GM18951 (cell line): ENCODE measurements around the gene BOLA2B.
"Not testable (repeated sequence)": the region's sequence is repeated elsewhere in the genome, so short reads cannot be mapped to it uniquely, and the experiment has no call there.

ENCODE experiments used
- POLR2A ChIP-seq: IDR thresholded peaks from 4 replicates; pipeline ENCODE4 v1.6.1; 2011; ENCODE audit warnings: mild to moderate bottlenecking; ENCODE audit not compliant: insufficient read length, insufficient read depth; ENCODE audit errors: extremely low read depth
- in situ Hi-C: fragments of 300-500 bp; cut with MboI; formaldehyde crosslinking; loops from one replicate; pipeline ENCODE4 v1.12.0; 2022; ENCODE audit warnings: low sequenced_read_pairs, mixed read lengths, inconsistent platforms; ENCODE audit not compliant: unreplicated experiment

BOLA2B gene

GRCh38 chr16:30193615-30194014 is at the start of gene BOLA2B, which contains the start of gene SLX1A:
BOLA2B (minus strand) TSS chr16:30193666; CDS start chr16:30193595, 71 bp downstream.
SLX1A (plus strand) TSS chr16:30193875; CDS start chr16:30194085, 210 bp downstream.
- in situ Hi-C loops: not testable (repeated sequence)

DNA sequence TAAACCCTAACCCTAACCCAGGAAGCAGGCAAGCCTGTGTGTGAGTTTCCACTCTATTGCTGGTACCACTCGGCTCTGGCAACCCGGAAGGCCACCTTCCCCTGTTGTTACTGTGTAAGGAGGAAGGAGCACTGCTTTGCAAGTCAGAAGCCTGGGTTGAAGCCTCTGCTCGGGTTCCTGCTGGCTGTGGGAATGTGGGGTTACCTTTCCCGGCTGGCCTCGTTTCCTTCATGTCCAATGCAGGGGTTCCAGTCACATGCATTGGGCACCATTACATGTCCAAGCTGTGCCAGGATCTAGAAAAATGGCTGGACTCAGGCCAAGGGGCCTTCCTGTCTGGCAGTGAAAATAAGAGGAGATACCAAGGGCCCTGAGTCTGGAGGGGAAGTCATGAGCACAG is 23.6 kb upstream of the BOLA2B start:
- in situ Hi-C loops: loop anchor here (25.0 kb wide), 1 partner anchor 195 kb away; the partner anchor contains the start of gene ZNF771

GRCh38 chr16:30211414-30211813 is 17.9 kb upstream of the BOLA2B start:
- in situ Hi-C loops: loop anchor here (25.0 kb wide), 1 partner anchor 201 kb away; the partner anchor contains the start of gene ZNF771

GRCh38 chr16:30209032-30209431 is 15.6 kb upstream of the BOLA2B start:
- in situ Hi-C loops: loop anchor here (25.0 kb wide), 1 partner anchor 203 kb away; the partner anchor contains the start of gene ZNF771

- in situ Hi-C loops: loop anchor here (25.0 kb wide), 1 partner anchor 205 kb away; the partner anchor contains the start of gene ZNF771
Observed at GRCh38 chr16:30207063-30207704, 13.7 kb upstream of the BOLA2B start.

DNA sequence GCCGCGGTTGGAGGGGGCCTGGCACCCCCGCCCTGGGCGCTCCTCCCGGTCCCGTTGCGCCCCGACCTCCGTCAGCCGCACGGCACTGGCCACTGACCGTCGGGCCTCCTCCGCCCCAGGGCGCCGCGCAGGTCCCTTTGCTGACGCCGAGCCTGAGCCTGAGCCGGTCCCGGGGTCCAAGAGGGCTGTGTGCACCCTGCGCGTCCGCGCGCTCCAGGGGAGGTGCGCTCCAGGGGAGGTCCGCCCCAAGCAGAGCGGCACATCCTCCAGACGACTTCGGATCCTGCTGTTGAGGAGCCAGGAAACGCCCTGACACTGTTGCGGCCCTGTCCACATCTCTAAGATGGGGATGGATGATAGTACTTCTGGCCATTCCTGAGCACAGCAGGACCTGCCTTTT is 12.8 kb upstream of the BOLA2B start:
- in situ Hi-C loops: loop anchor here (25.0 kb wide), 1 partner anchor 206 kb away; the partner anchor contains the start of gene ZNF771

DNA sequence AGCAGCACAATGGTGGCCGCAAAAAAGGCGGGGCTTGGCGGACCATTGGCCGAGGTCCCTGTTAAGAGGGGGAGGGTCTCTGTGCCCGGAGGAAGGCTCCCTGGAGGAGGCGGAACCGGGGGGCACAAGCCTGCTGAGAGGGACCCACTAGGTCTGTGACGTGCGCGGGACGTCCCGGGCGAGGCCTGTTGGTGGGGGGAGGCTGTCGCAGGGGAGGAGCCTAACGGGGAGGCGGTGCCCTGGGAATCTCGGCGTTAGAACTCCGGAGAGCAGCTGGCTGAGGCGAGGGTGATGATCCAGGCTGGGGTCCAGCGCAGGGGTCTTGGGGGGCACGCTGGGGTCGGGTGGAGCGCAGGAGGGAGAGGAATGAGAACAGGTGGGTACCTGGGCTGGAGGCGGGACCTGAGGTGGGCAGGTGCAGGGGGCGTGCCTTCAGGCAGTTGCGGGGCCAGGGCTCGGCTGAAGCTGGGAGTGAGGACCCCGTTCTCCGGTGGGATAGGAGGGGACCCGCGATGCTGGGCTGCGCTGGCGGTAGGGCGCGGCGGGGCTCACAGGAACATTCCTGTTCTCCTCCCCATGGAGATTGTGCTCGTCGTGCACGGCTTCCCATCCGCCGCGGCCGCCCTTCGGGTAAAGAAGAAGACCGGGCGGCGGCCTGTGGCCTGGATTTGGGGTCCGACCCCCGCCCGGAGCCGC is 12.2 kb upstream of the BOLA2B start:
- in situ Hi-C loops: loop anchor here (25.0 kb wide), 1 partner anchor 207 kb away; the partner anchor contains the start of gene ZNF771

- in situ Hi-C loops: loop anchor here (25.0 kb wide), 1 partner anchor 213 kb away; the partner anchor contains the start of gene ZNF771
Observed at GRCh38 chr16:30199608-30200343, 6.3 kb upstream of the BOLA2B start.

DNA sequence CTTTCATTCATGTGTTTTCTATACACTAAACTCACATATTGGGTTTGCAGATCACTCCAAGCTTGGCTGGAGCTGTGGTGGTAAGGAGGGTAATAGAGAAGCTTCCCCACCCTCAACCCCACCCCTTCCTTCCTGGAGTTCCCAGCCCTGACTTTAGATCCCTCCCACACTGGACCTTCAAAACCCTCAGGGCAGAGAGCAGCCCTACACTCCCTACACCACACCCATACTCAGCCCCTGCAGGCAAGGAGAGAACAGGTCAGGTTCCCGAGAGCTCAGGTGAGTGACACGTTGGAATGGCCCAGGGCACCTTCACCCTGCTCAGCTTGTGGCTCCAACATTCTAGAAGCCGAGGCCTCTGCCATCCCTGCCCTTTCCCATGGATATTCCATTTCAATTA is 5.6 kb upstream of the BOLA2B start, which contains the start of gene SULT1A3:
TSS of gene SULT1A3 (plus strand) at position 207 of the 400 bp plus-strand sequence. CDS start 1,474 bp downstream, outside the sequence.
- in situ Hi-C loops: not testable (repeated sequence)

GRCh38 chr16:30197001-30197400 is 3.5 kb upstream of the BOLA2B start:
- in situ Hi-C loops: not testable (repeated sequence)

GRCh38 chr16:30194172-30194925 is 883 bp upstream of the BOLA2B start:
- in situ Hi-C loops: not testable (repeated sequence)

- in situ Hi-C loops: not testable (repeated sequence)
Observed at GRCh38 chr16:30193098-30193497, 368 bp downstream of the BOLA2B start.

DNA sequence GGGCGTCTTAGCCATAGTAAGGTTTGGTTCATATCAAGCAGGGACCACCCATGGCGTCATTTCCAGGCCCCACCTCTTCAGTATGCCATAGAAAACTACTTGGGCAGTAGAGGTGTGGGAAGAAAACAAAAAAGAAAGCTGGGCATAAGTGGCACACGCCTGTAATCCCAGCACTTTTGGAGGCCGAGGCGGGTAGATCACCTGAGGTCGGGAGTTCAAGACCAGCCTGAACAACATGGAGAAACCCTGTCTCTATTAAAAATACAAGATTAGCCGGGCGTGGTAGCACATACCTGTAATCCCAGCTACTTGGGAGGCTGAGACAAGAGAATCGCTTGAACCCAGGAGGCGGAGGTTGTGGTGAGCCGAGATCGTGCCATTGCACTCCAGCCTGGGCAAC is 2.3 kb downstream of the BOLA2B start:
- in situ Hi-C loops: not testable (repeated sequence)

DNA sequence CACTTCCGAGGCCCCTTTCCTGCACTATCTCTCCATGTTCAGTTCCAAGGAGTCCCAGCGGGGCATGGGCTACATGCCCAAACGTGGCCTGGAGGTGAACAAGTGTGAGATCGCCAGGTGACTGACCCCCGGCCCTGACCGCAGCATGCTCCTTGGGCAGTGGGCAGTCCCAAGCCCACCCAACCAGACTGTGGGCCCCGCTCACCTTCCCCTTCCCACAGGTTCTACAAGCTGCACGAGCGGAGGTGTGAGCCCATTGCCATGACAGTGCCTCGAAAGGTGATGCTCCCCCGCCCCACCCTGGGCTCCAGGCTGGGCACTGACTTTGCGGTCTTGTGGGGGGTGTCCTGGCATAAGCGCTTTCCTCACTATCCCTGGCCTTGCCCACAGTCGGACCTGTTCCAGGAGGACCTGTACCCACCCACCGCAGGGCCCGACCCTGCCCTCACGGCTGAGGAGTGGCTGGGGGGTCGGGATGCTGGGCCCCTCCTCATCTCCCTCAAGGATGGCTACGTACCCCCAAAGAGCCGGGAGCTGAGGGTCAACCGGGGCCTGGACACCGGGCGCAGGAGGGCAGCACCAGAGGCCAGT is 5.4 kb downstream of the BOLA2B start:
- in situ Hi-C loops: no loop called here
- TF ChIP-seq POLR2A: peak; percentile 18
